ENCODE data around the gene PTPRN2.
"Not testable (repeated sequence)": the region's sequence is repeated elsewhere in the genome, so short reads cannot be mapped to it uniquely, and the experiment has no call there.

Gene PTPRN2

GRCh38 chr7:158350166-158350900 lies 237.3 kb downstream of the PTPRN2 start:
- no peak overlapping the region for H3K9ac ChIP-seq (ENCODE audit: low read depth in 1 of 2, low read length in 2 of 2)
- no peaks in the 10 kb centered on the region for H3K36me3 ChIP-seq (ENCODE audit: control insufficient read depth in 2 of 2, insufficient read depth in 2 of 2, low read length in 2 of 2)
- no peaks in the 10 kb centered on the region for H3K4me1 ChIP-seq (ENCODE audit: control insufficient read depth in 2 of 2, insufficient read depth in 2 of 2, low read length in 2 of 2)
- peaks cover 0 to 3% of the 10 kb centered on the region in 2 donors for H3K9me3 ChIP-seq (ENCODE audit: control insufficient read depth in 2 of 2, low read length in 2 of 2)
- no peak overlapping the region for H3K4me3 ChIP-seq (ENCODE audit: low read length in 2 of 2)
- no peaks in the 10 kb centered on the region for H3K27me3 ChIP-seq (ENCODE audit: control insufficient read depth in 2 of 2, insufficient read depth in 2 of 2, low read length in 2 of 2)
- H3K27ac ChIP-seq (ENCODE audit: low read depth in 2 of 2, low read length in 2 of 2), result no peak overlapping the region

- Histone ChIP-seq H3K27ac (ENCODE audit: low read depth in 2 of 2, low read length in 2 of 2) (no peak overlapping the region), H3K36me3 (ENCODE audit: control insufficient read depth in 2 of 2, insufficient read depth in 2 of 2, low read length in 2 of 2) (no peaks in the 10 kb centered on the region), H3K9ac (ENCODE audit: low read depth in 1 of 2, low read length in 2 of 2) (no peak overlapping the region), H3K4me1 (ENCODE audit: control insufficient read depth in 2 of 2, insufficient read depth in 2 of 2, low read length in 2 of 2) (no peaks in the 10 kb centered on the region), H3K4me3 (ENCODE audit: low read length in 2 of 2) (no peak overlapping the region), H3K9me3 (ENCODE audit: control insufficient read depth in 2 of 2, low read length in 2 of 2) (no peaks in the 10 kb centered on the region), H3K27me3 (ENCODE audit: control insufficient read depth in 2 of 2, insufficient read depth in 2 of 2, low read length in 2 of 2) (no peaks in the 10 kb centered on the region)
Observed at GRCh38 chr7:158348446-158348845, 239.2 kb downstream of the PTPRN2 start.

- H3K27me3 ChIP-seq (ENCODE audit: control insufficient read depth in 2 of 2, insufficient read depth in 2 of 2, low read length in 2 of 2); H3K9ac ChIP-seq (ENCODE audit: low read depth in 1 of 2, low read length in 2 of 2); H3K4me1 ChIP-seq (ENCODE audit: control insufficient read depth in 2 of 2, insufficient read depth in 2 of 2, low read length in 2 of 2); H3K9me3 ChIP-seq (ENCODE audit: control insufficient read depth in 2 of 2, low read length in 2 of 2); H3K36me3 ChIP-seq (ENCODE audit: control insufficient read depth in 2 of 2, insufficient read depth in 2 of 2, low read length in 2 of 2); H3K27ac ChIP-seq (ENCODE audit: low read depth in 2 of 2, low read length in 2 of 2); H3K4me3 ChIP-seq (ENCODE audit: low read length in 2 of 2): not testable (repeated sequence)
Observed at GRCh38 chr7:158348039-158348438, 239.6 kb downstream of the PTPRN2 start.

GRCh38 chr7:158345731-158346130 lies 241.9 kb downstream of the PTPRN2 start:
- H3K36me3 ChIP-seq (ENCODE audit: control insufficient read depth in 2 of 2, insufficient read depth in 2 of 2, low read length in 2 of 2), result no peaks in the 10 kb centered on the region
- H3K27ac ChIP-seq (ENCODE audit: low read depth in 2 of 2, low read length in 2 of 2), result no peak overlapping the region
- H3K9ac ChIP-seq (ENCODE audit: low read depth in 1 of 2, low read length in 2 of 2), result no peak overlapping the region
- H3K27me3 ChIP-seq (ENCODE audit: control insufficient read depth in 2 of 2, insufficient read depth in 2 of 2, low read length in 2 of 2), result no peaks in the 10 kb centered on the region
- no peaks in the 10 kb centered on the region for H3K4me1 ChIP-seq (ENCODE audit: control insufficient read depth in 2 of 2, insufficient read depth in 2 of 2, low read length in 2 of 2)
- no peak overlapping the region for H3K4me3 ChIP-seq (ENCODE audit: low read length in 2 of 2)
- no peaks in the 10 kb centered on the region for H3K9me3 ChIP-seq (ENCODE audit: control insufficient read depth in 2 of 2, low read length in 2 of 2)

GRCh38 chr7:158344706-158345300 lies 242.8 kb downstream of the PTPRN2 start:
- H3K9me3 ChIP-seq (ENCODE audit: control insufficient read depth in 2 of 2, low read length in 2 of 2), result no peaks in the 10 kb centered on the region
- H3K9ac ChIP-seq (ENCODE audit: low read depth in 1 of 2, low read length in 2 of 2), result no peak overlapping the region
- H3K27me3 ChIP-seq (ENCODE audit: control insufficient read depth in 2 of 2, insufficient read depth in 2 of 2, low read length in 2 of 2), result no peaks in the 10 kb centered on the region
- H3K4me3 ChIP-seq (ENCODE audit: low read length in 2 of 2), result no peak overlapping the region
- H3K36me3 ChIP-seq (ENCODE audit: control insufficient read depth in 2 of 2, insufficient read depth in 2 of 2, low read length in 2 of 2), result no peaks in the 10 kb centered on the region
- H3K27ac ChIP-seq (ENCODE audit: low read depth in 2 of 2, low read length in 2 of 2), result no peak overlapping the region
- no peaks in the 10 kb centered on the region for H3K4me1 ChIP-seq (ENCODE audit: control insufficient read depth in 2 of 2, insufficient read depth in 2 of 2, low read length in 2 of 2)

- Histone ChIP-seq H3K4me1 (ENCODE audit: control insufficient read depth in 2 of 2, insufficient read depth in 2 of 2, low read length in 2 of 2) (no peaks in the 10 kb centered on the region), H3K4me3 (ENCODE audit: low read length in 2 of 2) (no peak overlapping the region), H3K9me3 (ENCODE audit: control insufficient read depth in 2 of 2, low read length in 2 of 2) (no peaks in the 10 kb centered on the region), H3K9ac (ENCODE audit: low read depth in 1 of 2, low read length in 2 of 2) (no peak overlapping the region), H3K27me3 (ENCODE audit: control insufficient read depth in 2 of 2, insufficient read depth in 2 of 2, low read length in 2 of 2) (no peaks in the 10 kb centered on the region), H3K27ac (ENCODE audit: low read depth in 2 of 2, low read length in 2 of 2) (no peak overlapping the region), H3K36me3 (ENCODE audit: control insufficient read depth in 2 of 2, insufficient read depth in 2 of 2, low read length in 2 of 2) (no peaks in the 10 kb centered on the region)
Observed at GRCh38 chr7:158343936-158344455, 243.6 kb downstream of the PTPRN2 start.

GRCh38 chr7:158343526-158343925 lies 244.1 kb downstream of the PTPRN2 start:
- H3K9ac ChIP-seq (ENCODE audit: low read depth in 1 of 2, low read length in 2 of 2), result no peak overlapping the region
- no peak overlapping the region for H3K4me3 ChIP-seq (ENCODE audit: low read length in 2 of 2)
- H3K27me3 ChIP-seq (ENCODE audit: control insufficient read depth in 2 of 2, insufficient read depth in 2 of 2, low read length in 2 of 2), result no peaks in the 10 kb centered on the region
- no peaks in the 10 kb centered on the region for H3K36me3 ChIP-seq (ENCODE audit: control insufficient read depth in 2 of 2, insufficient read depth in 2 of 2, low read length in 2 of 2)
- no peaks in the 10 kb centered on the region for H3K4me1 ChIP-seq (ENCODE audit: control insufficient read depth in 2 of 2, insufficient read depth in 2 of 2, low read length in 2 of 2)
- H3K9me3 ChIP-seq (ENCODE audit: control insufficient read depth in 2 of 2, low read length in 2 of 2), result no peaks in the 10 kb centered on the region
- H3K27ac ChIP-seq (ENCODE audit: low read depth in 2 of 2, low read length in 2 of 2), result no peak overlapping the region

GRCh38 chr7:158341097-158341496 lies 246.5 kb downstream of the PTPRN2 start:
- not testable (repeated sequence) for H3K4me3 ChIP-seq (ENCODE audit: low read length in 2 of 2); H3K27ac ChIP-seq (ENCODE audit: low read depth in 2 of 2, low read length in 2 of 2); H3K9ac ChIP-seq (ENCODE audit: low read depth in 1 of 2, low read length in 2 of 2); H3K4me1 ChIP-seq (ENCODE audit: control insufficient read depth in 2 of 2, insufficient read depth in 2 of 2, low read length in 2 of 2); H3K27me3 ChIP-seq (ENCODE audit: control insufficient read depth in 2 of 2, insufficient read depth in 2 of 2, low read length in 2 of 2); H3K9me3 ChIP-seq (ENCODE audit: control insufficient read depth in 2 of 2, low read length in 2 of 2); H3K36me3 ChIP-seq (ENCODE audit: control insufficient read depth in 2 of 2, insufficient read depth in 2 of 2, low read length in 2 of 2)

- H3K4me1 ChIP-seq (ENCODE audit: control insufficient read depth in 2 of 2, insufficient read depth in 2 of 2, low read length in 2 of 2); H3K9me3 ChIP-seq (ENCODE audit: control insufficient read depth in 2 of 2, low read length in 2 of 2); H3K4me3 ChIP-seq (ENCODE audit: low read length in 2 of 2); H3K9ac ChIP-seq (ENCODE audit: low read depth in 1 of 2, low read length in 2 of 2); H3K27me3 ChIP-seq (ENCODE audit: control insufficient read depth in 2 of 2, insufficient read depth in 2 of 2, low read length in 2 of 2); H3K36me3 ChIP-seq (ENCODE audit: control insufficient read depth in 2 of 2, insufficient read depth in 2 of 2, low read length in 2 of 2); H3K27ac ChIP-seq (ENCODE audit: low read depth in 2 of 2, low read length in 2 of 2): not testable (repeated sequence)
Observed at GRCh38 chr7:158336952-158337351, 250.7 kb downstream of the PTPRN2 start.

- H3K9ac ChIP-seq (ENCODE audit: low read depth in 1 of 2, low read length in 2 of 2); H3K27me3 ChIP-seq (ENCODE audit: control insufficient read depth in 2 of 2, insufficient read depth in 2 of 2, low read length in 2 of 2); H3K4me3 ChIP-seq (ENCODE audit: low read length in 2 of 2); H3K36me3 ChIP-seq (ENCODE audit: control insufficient read depth in 2 of 2, insufficient read depth in 2 of 2, low read length in 2 of 2); H3K9me3 ChIP-seq (ENCODE audit: control insufficient read depth in 2 of 2, low read length in 2 of 2); H3K4me1 ChIP-seq (ENCODE audit: control insufficient read depth in 2 of 2, insufficient read depth in 2 of 2, low read length in 2 of 2); H3K27ac ChIP-seq (ENCODE audit: low read depth in 2 of 2, low read length in 2 of 2): not testable (repeated sequence)
Observed at GRCh38 chr7:158332516-158332915, 255.1 kb downstream of the PTPRN2 start.
